ENCODE results near the gene KIF25.

KIF25 gene

GRCh38 chr6:167997642-167998041 lies at the start of gene KIF25:
Gene KIF25 (plus strand): TSS chr6:167997671. CDS start chr6:168029586, 31,915 bp downstream.
- DNase-seq, result no peak

- DNase-seq, result no peak
Observed at GRCh38 chr6:167947716-167948115, 49.8 kb upstream of the KIF25 start.

- no peak for DNase-seq
Observed at GRCh38 chr6:167948716-167949115, 48.8 kb upstream of the KIF25 start.

GRCh38 chr6:167949121-167949684 lies 48.3 kb upstream of the KIF25 start:
- DNase-seq, result no peak

- no peak for DNase-seq
Observed at GRCh38 chr6:167951781-167952511, 45.5 kb upstream of the KIF25 start.

GRCh38 chr6:167952512-167952859 lies 45.0 kb upstream of the KIF25 start:
- DNase-seq, result no peak

GRCh38 chr6:167953551-167953950 lies 43.9 kb upstream of the KIF25 start:
- no peak for DNase-seq

GRCh38 chr6:167954151-167954550 lies 43.3 kb upstream of the KIF25 start:
- DNase-seq, result no peak

GRCh38 chr6:167956491-167956890 lies 41.0 kb upstream of the KIF25 start:
- no peak for DNase-seq

- no peak for DNase-seq
Observed at GRCh38 chr6:167956983-167957492, 40.4 kb upstream of the KIF25 start.

GRCh38 chr6:167957626-167958025 lies 39.8 kb upstream of the KIF25 start:
- no peak for DNase-seq

- DNase-seq, result no peak
Observed at GRCh38 chr6:167960579-167960978, 36.9 kb upstream of the KIF25 start.

- no peak for DNase-seq
Observed at GRCh38 chr6:167962711-167963110, 34.8 kb upstream of the KIF25 start.

- DNase-seq, result no peak
Observed at GRCh38 chr6:167963589-167964057, 33.8 kb upstream of the KIF25 start.

GRCh38 chr6:167965592-167966539 lies 31.6 kb upstream of the KIF25 start:
- DNase-seq, result no peak

- DNase-seq, result no peak
Observed at GRCh38 chr6:167966540-167966905, 30.9 kb upstream of the KIF25 start.

- no peak for DNase-seq
Observed at GRCh38 chr6:167968091-167968490, 29.4 kb upstream of the KIF25 start.

- no peak for DNase-seq
Observed at GRCh38 chr6:167970230-167970629, 27.2 kb upstream of the KIF25 start.

GRCh38 chr6:167972193-167972592 lies 25.3 kb upstream of the KIF25 start:
- DNase-seq, result no peak

- DNase-seq, result no peak
Observed at GRCh38 chr6:167973148-167973885, 24.2 kb upstream of the KIF25 start.

- DNase-seq, result no peak
Observed at GRCh38 chr6:167974640-167975344, 22.7 kb upstream of the KIF25 start.

GRCh38 chr6:167975458-167975857 lies 22.0 kb upstream of the KIF25 start:
- no peak for DNase-seq

All from GDM1 (cell line).